Osteocyte (in vitro differentiated cells): Measurements from ENCODE around the gene RPL27. TPM values are rescaled to one million over a fixed set of nuclear protein-coding genes. Genes with fewer than 3 reads are reported as not detected.

Experiments used
- DNase-seq: peaks from one replicate; pipeline ENCODE4 v3.0.0; 2021; ENCODE audit warnings: mixed read lengths; ENCODE audit not compliant: unreplicated experiment; ENCODE audit errors: extremely low spot score
- H3K27ac Mint-ChIP-seq: one replicate; pipeline ENCODE4 v1.8.0; 2021; ENCODE audit warnings: mild to moderate bottlenecking, mixed read lengths; ENCODE audit not compliant: unreplicated experiment
- H3K27me3 Mint-ChIP-seq: one replicate; pipeline ENCODE4 v1.8.0; 2021; ENCODE audit warnings: mixed read lengths; ENCODE audit not compliant: unreplicated experiment
- H3K36me3 Mint-ChIP-seq: one replicate; pipeline ENCODE4 v1.8.0; 2021; ENCODE audit warnings: mixed read lengths; ENCODE audit not compliant: unreplicated experiment
- H3K4me1 Mint-ChIP-seq: one replicate; pipeline ENCODE4 v1.8.0; 2021; ENCODE audit warnings: mixed read lengths; ENCODE audit not compliant: unreplicated experiment
- H3K4me3 Mint-ChIP-seq: one replicate; pipeline ENCODE4 v1.8.0; 2021; ENCODE audit warnings: mild to moderate bottlenecking, moderate library complexity, mixed read lengths; ENCODE audit not compliant: unreplicated experiment
- H3K9me3 Mint-ChIP-seq: one replicate; pipeline ENCODE4 v1.8.0; 2021; ENCODE audit warnings: mixed read lengths; ENCODE audit not compliant: unreplicated experiment
- total RNA-seq: library from RNA; stranded (reverse); gene quantifications from 2 replicates; pipeline ENCODE4 v1.2.1, GENCODE V29; 2021
- TF ChIP-seq, protein P1 (sequence below): fragments of 200-600 bp; sonication (generic); IDR thresholded peaks from 2 replicates; pipeline ENCODE4 v1.5.0; 2021; ENCODE audit warnings: antibody characterized with exemption, mild to moderate bottlenecking, moderate library complexity

Gene RPL27
- total RNA-seq, 1 donor from 2014 or later = 1,010 TPM

DNA sequence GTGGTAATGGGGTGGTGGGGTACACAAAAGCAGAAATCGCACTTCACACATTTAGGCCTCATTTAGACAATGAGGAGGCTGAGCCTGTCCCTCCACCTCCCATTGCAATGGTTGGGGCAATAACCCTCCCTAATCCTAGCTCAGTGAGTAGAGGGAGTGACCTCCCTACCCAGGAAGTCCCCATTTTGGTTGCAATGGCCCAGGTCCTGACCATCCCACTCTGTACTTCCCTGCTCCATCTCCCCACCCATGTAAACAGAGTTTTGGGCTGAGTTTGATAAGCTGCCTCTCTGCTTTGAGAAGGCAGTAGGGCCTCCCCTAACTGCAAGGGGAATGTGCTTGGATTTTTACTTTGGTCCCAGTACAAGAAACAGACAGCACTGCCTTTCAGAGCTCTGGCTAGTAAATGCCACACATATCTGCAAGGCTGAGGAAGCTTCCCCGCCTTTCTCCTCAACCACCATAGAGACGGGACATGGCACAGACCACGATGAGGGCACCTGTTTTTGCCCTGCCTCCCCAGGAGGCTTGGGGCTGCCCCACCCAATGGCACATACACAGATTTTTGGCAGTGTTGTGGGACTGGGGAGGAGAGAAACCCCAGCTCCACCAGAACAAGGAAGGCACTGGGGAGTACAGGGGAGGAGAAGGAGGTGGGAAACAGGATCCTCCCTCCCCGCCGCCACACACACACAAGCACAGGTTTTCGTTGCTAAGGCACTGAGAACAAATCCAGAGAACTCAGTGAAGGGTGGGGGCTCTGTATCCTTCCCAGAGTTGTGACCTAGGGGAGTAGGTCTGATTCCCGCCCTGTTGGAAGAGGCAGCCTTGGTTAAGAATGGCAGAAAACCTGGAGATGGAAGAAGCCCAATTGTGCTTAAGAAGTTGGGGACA, 16.7 kb downstream of the RPL27 start:
- peaks cover 26% of the 10 kb centered on the region for H3K4me1 Mint-ChIP-seq
- H3K27me3 Mint-ChIP-seq = no peaks in the 10 kb centered on the region
- TF ChIP-seq, protein P1, sequence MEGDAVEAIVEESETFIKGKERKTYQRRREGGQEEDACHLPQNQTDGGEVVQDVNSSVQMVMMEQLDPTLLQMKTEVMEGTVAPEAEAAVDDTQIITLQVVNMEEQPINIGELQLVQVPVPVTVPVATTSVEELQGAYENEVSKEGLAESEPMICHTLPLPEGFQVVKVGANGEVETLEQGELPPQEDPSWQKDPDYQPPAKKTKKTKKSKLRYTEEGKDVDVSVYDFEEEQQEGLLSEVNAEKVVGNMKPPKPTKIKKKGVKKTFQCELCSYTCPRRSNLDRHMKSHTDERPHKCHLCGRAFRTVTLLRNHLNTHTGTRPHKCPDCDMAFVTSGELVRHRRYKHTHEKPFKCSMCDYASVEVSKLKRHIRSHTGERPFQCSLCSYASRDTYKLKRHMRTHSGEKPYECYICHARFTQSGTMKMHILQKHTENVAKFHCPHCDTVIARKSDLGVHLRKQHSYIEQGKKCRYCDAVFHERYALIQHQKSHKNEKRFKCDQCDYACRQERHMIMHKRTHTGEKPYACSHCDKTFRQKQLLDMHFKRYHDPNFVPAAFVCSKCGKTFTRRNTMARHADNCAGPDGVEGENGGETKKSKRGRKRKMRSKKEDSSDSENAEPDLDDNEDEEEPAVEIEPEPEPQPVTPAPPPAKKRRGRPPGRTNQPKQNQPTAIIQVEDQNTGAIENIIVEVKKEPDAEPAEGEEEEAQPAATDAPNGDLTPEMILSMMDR = no peak
- no peaks in the 10 kb centered on the region for H3K9me3 Mint-ChIP-seq
- no peak for DNase-seq
- H3K27ac Mint-ChIP-seq = peak overlapping the region; percentile 73
- no peak overlapping the region for H3K4me3 Mint-ChIP-seq
- peaks cover 34% of the 10 kb centered on the region for H3K36me3 Mint-ChIP-seq

DNA sequence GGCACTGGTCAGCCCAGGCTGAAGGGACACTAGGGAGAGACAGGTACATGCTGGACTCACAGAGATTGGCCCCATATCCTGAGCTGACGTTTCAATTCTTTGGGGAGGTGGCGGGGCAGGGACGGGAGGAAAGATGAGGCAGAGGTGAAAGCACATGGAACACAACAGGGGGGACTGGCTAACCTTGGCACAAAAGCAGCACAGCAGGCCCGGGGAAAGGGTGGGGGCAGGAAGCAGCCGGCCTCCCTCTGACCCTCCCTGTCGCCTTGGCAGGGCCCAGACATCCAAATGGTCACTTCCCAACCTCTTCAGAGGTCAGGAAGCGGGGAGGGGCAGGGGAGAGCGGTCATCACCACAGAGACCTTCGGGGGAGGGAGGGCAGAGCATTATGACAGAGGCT, 17.4 kb downstream of the RPL27 start:
- peaks cover 34% of the 10 kb centered on the region for H3K36me3 Mint-ChIP-seq
- H3K4me3 Mint-ChIP-seq = no peak overlapping the region
- peaks cover 26% of the 10 kb centered on the region for H3K4me1 Mint-ChIP-seq
- H3K9me3 Mint-ChIP-seq = no peaks in the 10 kb centered on the region
- H3K27me3 Mint-ChIP-seq = no peaks in the 10 kb centered on the region
- no peak for DNase-seq
- peak overlapping the region; percentile 73 for H3K27ac Mint-ChIP-seq
- TF ChIP-seq, protein P1 = no peak

DNA sequence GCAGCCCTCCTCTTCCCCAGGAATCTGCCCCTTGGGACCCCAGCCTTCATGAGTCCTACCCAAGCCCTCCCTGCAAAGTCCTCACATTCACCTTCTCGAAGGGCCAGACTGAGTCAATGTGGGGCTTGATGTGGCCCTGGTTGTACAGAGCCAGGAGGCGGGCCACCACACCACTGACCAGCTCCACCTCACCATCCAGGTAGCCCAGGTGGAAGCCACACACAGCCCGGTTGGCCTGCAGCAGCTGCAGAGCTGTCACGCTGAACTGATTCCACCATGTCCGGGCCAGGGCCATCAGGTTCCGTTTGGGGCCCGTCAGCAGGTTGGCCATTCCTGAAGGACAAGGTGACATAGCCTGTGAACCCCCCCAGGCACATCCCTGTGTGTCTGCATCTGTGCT, 18.0 kb downstream of the RPL27 start:
- DNase-seq = no peak
- Mint-ChIP-seq H3K27ac (no peak overlapping the region), H3K4me1 (peaks cover 30% of the 10 kb centered on the region), H3K27me3 (no peaks in the 10 kb centered on the region), H3K9me3 (no peaks in the 10 kb centered on the region), H3K36me3 (peaks cover 34% of the 10 kb centered on the region), H3K4me3 (no peak overlapping the region)
- TF ChIP-seq, protein P1 = no peak

DNA sequence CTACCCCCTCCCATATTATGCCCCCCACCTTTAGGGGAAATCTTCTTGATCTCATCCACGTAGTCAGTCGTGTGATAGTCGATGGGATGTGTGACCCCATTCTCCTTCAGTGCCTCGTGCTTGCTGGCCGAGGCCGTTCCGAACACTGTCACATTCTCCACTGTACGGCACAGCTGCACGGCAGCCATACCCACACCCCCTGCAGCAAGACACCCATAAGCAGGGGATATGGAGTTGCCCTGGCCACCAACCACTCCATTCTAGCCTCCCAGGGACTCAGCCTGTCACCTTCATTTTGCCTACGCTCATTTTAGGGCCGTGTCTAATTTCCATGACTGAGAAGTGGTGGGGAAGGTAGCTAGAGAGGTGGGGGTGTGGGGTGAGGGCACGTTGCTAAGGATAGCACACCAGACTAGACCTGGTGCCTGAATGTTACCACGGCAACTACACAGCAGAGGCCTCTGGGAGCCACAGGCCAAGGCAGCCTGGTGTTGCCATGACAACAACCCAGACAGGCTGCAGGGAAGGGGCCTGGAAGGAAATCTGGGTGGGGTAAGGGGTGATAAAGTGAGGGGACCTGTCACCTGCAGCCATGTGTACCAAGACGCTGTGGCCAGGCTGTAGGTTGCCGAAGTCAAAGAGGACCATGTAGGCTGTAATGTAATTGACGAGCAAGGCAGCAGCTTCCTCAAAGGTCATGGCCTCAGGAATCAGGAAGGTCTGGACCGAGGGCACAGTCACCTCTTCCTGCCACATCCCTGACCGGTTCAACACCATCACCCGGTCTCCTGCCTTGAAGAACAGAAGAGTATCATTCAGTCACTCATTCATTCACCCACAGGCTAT, 20.0 kb downstream of the RPL27 start:
- Mint-ChIP-seq H3K36me3 (peaks cover 24% of the 10 kb centered on the region), H3K4me3 (no peak overlapping the region), H3K4me1 (peaks cover 30% of the 10 kb centered on the region), H3K27ac (peak overlapping the region; percentile 56), H3K27me3 (no peaks in the 10 kb centered on the region), H3K9me3 (no peaks in the 10 kb centered on the region)
- DNase-seq = no peak
- TF ChIP-seq, protein P1 = no peak

- Mint-ChIP-seq H3K36me3 (peaks cover 24% of the 10 kb centered on the region), H3K27ac (peak overlapping the region; percentile 56), H3K4me1 (peaks cover 30% of the 10 kb centered on the region), H3K27me3 (no peaks in the 10 kb centered on the region), H3K9me3 (no peaks in the 10 kb centered on the region), H3K4me3 (no peak overlapping the region)
- no peak for DNase-seq
- TF ChIP-seq, protein P1 = no peak
These were observed 20.7 kb downstream of the RPL27 start for GRCh38 chr17:43018932-43019331.
